Hematopoietic multipotent progenitor cell treated with erythropoietin and hydrocortisone succinate and interleukin-3 and kit ligand, for 8 days (in vitro differentiated cells): ENCODE measurements around the gene SLC35A3.

Source experiments
- DNase-seq: peaks from one replicate; pipeline ENCODE4 v3.0.0-alpha.2; 2015

Gene SLC35A3

DNA sequence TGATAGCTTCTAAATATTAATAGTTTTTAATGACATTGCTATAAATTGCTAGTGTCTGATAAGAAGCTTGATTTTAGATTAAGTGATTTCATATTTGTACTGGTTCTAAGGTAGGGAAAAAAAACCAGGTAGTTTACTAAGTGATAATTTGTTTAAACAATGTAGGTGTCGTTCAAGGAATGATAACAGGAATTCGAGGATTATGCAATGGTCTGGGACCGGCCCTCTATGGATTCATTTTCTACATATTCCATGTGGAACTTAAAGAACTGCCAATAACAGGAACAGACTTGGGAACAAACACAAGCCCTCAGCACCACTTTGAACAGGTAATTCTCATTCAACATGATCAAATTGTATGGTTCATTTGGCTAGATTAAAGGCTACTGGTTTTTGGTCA, 110.5 kb downstream of the SLC35A3 start:
- no peak for DNase-seq
